ENCODE data around the gene CREB3. TPM values are rescaled to one million over a fixed set of nuclear protein-coding genes. Genes with fewer than 3 reads are reported as not detected.

The CREB3 gene
- total RNA-seq, 1 experiment from 2014 or later: 29.1 TPM

DNA sequence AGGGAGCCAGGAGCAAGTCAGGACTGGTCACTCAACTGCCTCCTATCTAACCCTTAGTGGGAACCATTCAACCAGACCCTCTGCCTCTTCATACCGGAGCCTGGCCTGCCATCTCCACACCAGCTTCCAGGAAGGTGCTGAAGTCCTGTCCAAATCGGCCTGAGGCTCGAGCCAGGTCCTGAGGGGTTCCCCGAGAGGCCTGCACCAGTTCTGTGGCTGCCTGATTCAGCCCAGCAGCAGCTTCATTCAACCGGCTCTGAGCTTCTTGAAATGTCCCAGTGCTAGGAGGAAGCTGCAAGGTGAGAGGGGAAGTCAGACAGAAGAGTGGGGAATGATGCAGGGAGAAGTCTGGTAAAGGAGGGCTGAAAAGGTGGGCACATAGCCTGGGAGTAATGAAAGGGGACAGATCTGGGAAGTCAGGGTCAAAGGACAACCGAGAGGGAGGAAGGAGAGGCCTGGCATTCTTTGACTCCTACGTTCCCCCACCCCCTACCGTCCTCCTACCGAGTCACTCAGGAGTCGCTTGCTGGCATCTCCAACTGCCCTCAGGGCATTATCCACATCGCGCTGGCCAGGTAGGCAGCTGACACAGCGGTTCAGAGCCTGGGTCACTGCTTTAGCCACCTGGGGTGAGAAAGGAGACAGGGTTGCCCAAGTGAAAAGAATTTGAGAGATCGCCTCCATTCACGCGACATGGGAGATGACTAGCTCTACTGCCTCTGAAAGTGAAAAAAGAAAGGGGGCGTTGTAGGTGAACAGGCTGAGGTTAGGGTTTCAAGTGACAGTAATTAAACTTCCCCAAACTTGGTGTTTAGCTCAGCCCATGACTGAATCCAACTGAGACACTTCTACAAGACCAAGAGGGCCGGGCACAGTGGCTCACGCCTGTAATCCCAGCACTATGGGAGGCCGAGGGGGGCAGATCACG, 20.7 kb upstream of the CREB3 start:
- intact Hi-C loops (cut with micrococcal nuclease; ENCODE audit: unreplicated experiment): no loop called here

GRCh38 chr9:35712762-35713400, 19.6 kb upstream of the CREB3 start:
- ChIA-PET CTCF (no interaction called here), POLR2A (ENCODE audit: low non-redundant PET) (no interaction called here)
- Histone ChIP-seq H3K4me1 (ENCODE audit: insufficient read depth, low read length, poor library complexity, severe bottlenecking) (no peaks in the 10 kb centered on the region), H3K4me3 (ENCODE audit: low read depth, low read length, poor library complexity, severe bottlenecking) (no peak overlapping the region), H3K27me3 (replicated peaks; ENCODE audit: insufficient read depth, low read depth, low read length, poor library complexity) (no peaks in the 10 kb centered on the region), H3K36me3 (ENCODE audit: insufficient read depth, low read length, poor library complexity, severe bottlenecking) (peaks cover 89% of the 10 kb centered on the region), H3K9me3 (ENCODE audit: low read depth, low read length, poor library complexity, severe bottlenecking) (no peaks in the 10 kb centered on the region), H3K27ac (ENCODE audit: low read depth, low read length, poor library complexity, severe bottlenecking) (no peak overlapping the region)
- BruUV-seq (replicated peaks): no TSS peak
- TF ChIP-seq EZH2 (IDR thresholded peaks at IDR 0.05; ENCODE audit: borderline replicate concordance, low read depth, low read length, poor library complexity, severe bottlenecking) (no peak), CTCF (conservative IDR thresholded peaks at IDR 0.05; ENCODE audit: low read depth, low read length) (no peak)
- intact Hi-C loops (cut with micrococcal nuclease; ENCODE audit: unreplicated experiment): no loop called here
- no peak for DNase-seq (ENCODE audit: low spot score)

More for the DNA sequence above, 20.7 kb upstream of the CREB3 start:
- no peaks in the 10 kb centered on the region for H3K4me1 ChIP-seq (ENCODE audit: insufficient read depth, low read length, poor library complexity, severe bottlenecking)
- H3K4me3 ChIP-seq (ENCODE audit: low read depth, low read length, poor library complexity, severe bottlenecking): no peak overlapping the region
- BruUV-seq (replicated peaks): no TSS peak
- no peak for TF ChIP-seq CTCF (conservative IDR thresholded peaks at IDR 0.05; ENCODE audit: low read depth, low read length)
- no peak for TF ChIP-seq EZH2 (IDR thresholded peaks at IDR 0.05; ENCODE audit: borderline replicate concordance, low read depth, low read length, poor library complexity, severe bottlenecking)
- H3K27me3 ChIP-seq (replicated peaks; ENCODE audit: insufficient read depth, low read depth, low read length, poor library complexity): no peaks in the 10 kb centered on the region
- DNase-seq (ENCODE audit: low spot score): no peak
- ChIA-PET POLR2A (ENCODE audit: low non-redundant PET) (interaction anchor here (0.5 kb wide), 1 partner anchor 14 kb away, joined by 3 read pairs; no protein-coding TSS in a partner anchor), CTCF (interaction anchor here (0.7 kb wide), 1 partner anchor 23 kb away, joined by 7 read pairs; no protein-coding TSS in a partner anchor)
- H3K9me3 ChIP-seq (ENCODE audit: low read depth, low read length, poor library complexity, severe bottlenecking): no peaks in the 10 kb centered on the region
- peaks cover 89% of the 10 kb centered on the region for H3K36me3 ChIP-seq (ENCODE audit: insufficient read depth, low read length, poor library complexity, severe bottlenecking)
- H3K27ac ChIP-seq (ENCODE audit: low read depth, low read length, poor library complexity, severe bottlenecking): no peak overlapping the region

- POLR2A ChIA-PET (ENCODE audit: low non-redundant PET): no interaction called here
- intact Hi-C loops (cut with micrococcal nuclease; ENCODE audit: unreplicated experiment): no loop called here
Measured at GRCh38 chr9:35713578-35713977, 18.9 kb upstream of the CREB3 start.

More at GRCh38 chr9:35713578-35713977, 18.9 kb upstream of the CREB3 start:
- Histone ChIP-seq H3K27me3 (replicated peaks; ENCODE audit: insufficient read depth, low read depth, low read length, poor library complexity) (no peaks in the 10 kb centered on the region), H3K27ac (ENCODE audit: low read depth, low read length, poor library complexity, severe bottlenecking) (no peak overlapping the region), H3K36me3 (ENCODE audit: insufficient read depth, low read length, poor library complexity, severe bottlenecking) (peaks cover 88% of the 10 kb centered on the region), H3K4me1 (ENCODE audit: insufficient read depth, low read length, poor library complexity, severe bottlenecking) (no peaks in the 10 kb centered on the region), H3K9me3 (ENCODE audit: low read depth, low read length, poor library complexity, severe bottlenecking) (no peaks in the 10 kb centered on the region), H3K4me3 (ENCODE audit: low read depth, low read length, poor library complexity, severe bottlenecking) (no peak overlapping the region)
- TF ChIP-seq CTCF (conservative IDR thresholded peaks at IDR 0.05; ENCODE audit: low read depth, low read length): no peak
- TF ChIP-seq EZH2 (IDR thresholded peaks at IDR 0.05; ENCODE audit: borderline replicate concordance, low read depth, low read length, poor library complexity, severe bottlenecking): no peak
- CTCF ChIA-PET: no interaction called here
- no peak for DNase-seq (ENCODE audit: low spot score)
- BruUV-seq (replicated peaks): no TSS peak
